Measurements from ENCODE around the gene PRSS8.

DNA sequence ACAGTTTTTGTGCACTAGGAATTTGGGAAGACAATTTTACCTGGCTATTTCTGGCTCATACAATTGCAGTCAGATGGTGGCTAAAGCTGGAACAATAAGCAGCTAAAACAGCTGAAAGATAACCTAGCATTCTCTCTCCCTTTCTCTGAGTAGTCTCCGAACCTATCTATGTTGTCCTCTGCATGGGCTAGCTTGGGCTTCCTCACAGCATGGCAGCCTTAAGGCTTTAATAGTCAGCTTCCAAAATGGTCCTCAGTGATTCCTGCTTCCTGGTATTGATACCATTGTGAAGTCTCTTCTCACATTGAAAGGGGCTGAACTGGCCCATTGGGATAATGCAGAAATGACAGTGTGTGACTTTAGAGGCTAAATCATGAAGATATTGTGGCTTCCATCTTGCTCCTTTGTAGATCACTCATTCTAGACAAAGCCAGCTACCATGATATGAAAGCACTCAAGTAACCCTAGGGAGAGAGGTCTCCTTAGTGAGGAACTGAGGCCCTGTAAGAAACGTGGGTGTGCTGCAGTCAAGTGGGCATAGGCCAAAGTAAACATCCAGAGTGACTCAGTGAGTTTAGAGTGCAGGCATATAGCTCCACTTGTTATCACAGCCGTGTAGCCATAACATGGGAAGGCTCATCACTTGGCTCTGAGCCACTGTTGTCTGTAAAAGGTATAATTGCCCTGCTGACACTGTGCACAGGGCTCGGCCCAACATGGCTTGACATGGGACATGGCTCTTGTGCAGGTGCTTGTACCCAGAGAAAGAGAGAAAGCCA, 35.5 kb downstream of the PRSS8 start:
- TF ChIP-seq, protein P1, sequence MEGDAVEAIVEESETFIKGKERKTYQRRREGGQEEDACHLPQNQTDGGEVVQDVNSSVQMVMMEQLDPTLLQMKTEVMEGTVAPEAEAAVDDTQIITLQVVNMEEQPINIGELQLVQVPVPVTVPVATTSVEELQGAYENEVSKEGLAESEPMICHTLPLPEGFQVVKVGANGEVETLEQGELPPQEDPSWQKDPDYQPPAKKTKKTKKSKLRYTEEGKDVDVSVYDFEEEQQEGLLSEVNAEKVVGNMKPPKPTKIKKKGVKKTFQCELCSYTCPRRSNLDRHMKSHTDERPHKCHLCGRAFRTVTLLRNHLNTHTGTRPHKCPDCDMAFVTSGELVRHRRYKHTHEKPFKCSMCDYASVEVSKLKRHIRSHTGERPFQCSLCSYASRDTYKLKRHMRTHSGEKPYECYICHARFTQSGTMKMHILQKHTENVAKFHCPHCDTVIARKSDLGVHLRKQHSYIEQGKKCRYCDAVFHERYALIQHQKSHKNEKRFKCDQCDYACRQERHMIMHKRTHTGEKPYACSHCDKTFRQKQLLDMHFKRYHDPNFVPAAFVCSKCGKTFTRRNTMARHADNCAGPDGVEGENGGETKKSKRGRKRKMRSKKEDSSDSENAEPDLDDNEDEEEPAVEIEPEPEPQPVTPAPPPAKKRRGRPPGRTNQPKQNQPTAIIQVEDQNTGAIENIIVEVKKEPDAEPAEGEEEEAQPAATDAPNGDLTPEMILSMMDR (conservative IDR thresholded peaks at IDR 0.05), result no peak
- TF ChIP-seq EZH2 (IDR thresholded peaks at IDR 0.05; ENCODE audit: low read depth), result no peak
